Esophagus (tissue), 2 donors: ENCODE measurements around the gene SSUH2. TPM values are rescaled to one million over a fixed set of nuclear protein-coding genes. Genes with fewer than 3 reads are reported as not detected.
"Not testable (repeated sequence)": the region's sequence is repeated elsewhere in the genome, so short reads cannot be mapped to it uniquely, and the experiment has no call there.

Experiments
- H3K27ac ChIP-seq, 2 donors: one replicate each; pipeline ENCODE4 v1.5.1; 2013; ENCODE audit warnings: low read depth in 2 of 2, mild to moderate bottlenecking in 2 of 2, inconsistent platforms in 1 of 2, low read length in 1 of 2, moderate library complexity in 1 of 2
- H3K27me3 ChIP-seq, 2 donors: one replicate each; pipeline ENCODE4 v1.6.1; 2013; ENCODE audit warnings: low read length in 2 of 2, control low read depth in 1 of 2, mild to moderate bottlenecking in 1 of 2; ENCODE audit not compliant: insufficient read depth in 2 of 2, control insufficient read depth in 1 of 2
- H3K36me3 ChIP-seq, 2 donors: one replicate each; pipeline ENCODE4 v1.6.1; 2013; ENCODE audit warnings: low read length in 1 of 2; ENCODE audit not compliant: control insufficient read depth in 2 of 2, insufficient read depth in 2 of 2
- H3K4me1 ChIP-seq, 2 donors: one replicate each; pipeline ENCODE4 v1.6.1; 2013; ENCODE audit warnings: low read length in 1 of 2; ENCODE audit not compliant: control insufficient read depth in 2 of 2, insufficient read depth in 2 of 2
- H3K4me3 ChIP-seq, 2 donors: one replicate each; pipeline ENCODE4 v1.5.1; 2013; ENCODE audit warnings: low read length in 2 of 2, mild to moderate bottlenecking in 2 of 2, low read depth in 1 of 2, moderate library complexity in 1 of 2
- H3K9me3 ChIP-seq, 2 donors: one replicate each; pipeline ENCODE4 v1.6.1; 2013; ENCODE audit warnings: mild to moderate bottlenecking in 2 of 2, low read depth in 1 of 2, low read length in 1 of 2, moderate library complexity in 1 of 2; ENCODE audit not compliant: control insufficient read depth in 2 of 2, insufficient read depth in 1 of 2
- WGBS, 2 donors: extraction: QIAGEN DNeasy Blood & Tissue Kit; methylation state at CpG; one replicate each; pipeline ENCODE4 v1.1.7; 2013; 5-methylcytosine and 5-hydroxymethylcytosine counted together
- polyA plus RNA-seq, 2 donors: library from polyadenylated mRNA; stranded (reverse); fragments of 200-250 nt; gene quantifications; one replicate each; pipeline ENCODE4 v1.2.3, GENCODE V29; 2013
- donor health status: healthy with polysubstance abuse.
- donor health status: Bipolar disorder and iron deficiency.

Gene SSUH2
- polyA plus RNA-seq, 2 donors = 0.22 to 0.51 TPM

DNA sequence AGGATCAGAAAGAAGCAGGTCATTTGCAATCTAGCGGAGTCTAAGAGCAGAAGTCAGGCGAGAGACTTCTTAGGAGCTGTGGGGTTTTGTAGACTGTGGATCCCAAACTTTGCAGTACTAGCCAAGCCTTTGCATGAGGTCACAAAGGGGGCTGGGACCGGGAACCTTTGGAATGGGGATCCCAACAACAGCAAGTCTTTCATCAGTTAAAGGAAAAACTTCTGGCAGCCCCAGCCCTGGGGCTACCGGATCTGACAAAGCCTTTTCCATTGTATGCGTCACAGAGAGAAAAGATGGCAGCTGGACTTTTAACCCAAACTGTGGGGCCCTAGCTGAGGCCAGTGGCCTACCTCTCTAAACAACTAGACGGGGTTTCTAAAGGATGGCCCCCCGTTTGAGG, 31.0 kb upstream of the SSUH2 start:
- H3K36me3 ChIP-seq, H3K4me1 ChIP-seq, H3K27ac ChIP-seq, H3K9me3 ChIP-seq, H3K4me3 ChIP-seq, H3K27me3 ChIP-seq: not testable (repeated sequence)
- 77 to 83% methylated on average over 7 of the region's 7 CpGs for WGBS, 2 donors

DNA sequence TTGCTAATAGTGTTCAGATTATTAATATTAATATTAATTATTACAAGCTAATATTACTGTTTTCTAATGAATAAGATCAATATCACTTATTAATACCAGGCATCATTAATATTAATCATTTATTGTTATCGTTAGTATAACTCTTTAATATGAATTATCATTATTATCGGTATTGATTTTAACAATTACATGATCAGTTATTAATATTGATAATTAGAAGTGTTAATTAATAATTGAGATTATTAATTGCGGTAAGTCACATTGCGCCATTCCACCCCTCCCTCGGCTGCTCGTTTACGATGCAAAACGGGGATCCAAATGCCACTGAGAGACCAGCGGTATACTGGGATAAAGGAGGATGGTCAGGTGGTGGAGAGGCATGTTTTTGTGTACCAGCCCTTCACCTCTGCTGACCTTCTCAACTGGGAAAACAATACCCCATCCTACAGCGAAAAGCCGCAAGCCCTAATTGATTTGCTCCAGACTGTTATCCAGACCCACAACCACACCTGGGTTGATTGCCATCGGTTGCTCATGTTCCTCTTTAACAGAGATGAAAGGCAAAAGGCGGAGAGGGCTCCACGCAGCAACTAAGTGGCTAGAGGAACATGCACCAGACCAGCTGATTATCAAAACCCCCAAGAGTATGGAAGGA, 28.6 kb upstream of the SSUH2 start:
- Histone ChIP-seq H3K4me1 (no peaks in the 10 kb centered on the region), H3K36me3 (no peaks in the 10 kb centered on the region), H3K4me3 (no peak overlapping the region), H3K27ac (no peak overlapping the region), H3K9me3 (no peaks in the 10 kb centered on the region), H3K27me3 (no peaks in the 10 kb centered on the region)
- WGBS, 2 donors = 86 to 91% methylated on average over 14 of the region's 14 CpGs

DNA sequence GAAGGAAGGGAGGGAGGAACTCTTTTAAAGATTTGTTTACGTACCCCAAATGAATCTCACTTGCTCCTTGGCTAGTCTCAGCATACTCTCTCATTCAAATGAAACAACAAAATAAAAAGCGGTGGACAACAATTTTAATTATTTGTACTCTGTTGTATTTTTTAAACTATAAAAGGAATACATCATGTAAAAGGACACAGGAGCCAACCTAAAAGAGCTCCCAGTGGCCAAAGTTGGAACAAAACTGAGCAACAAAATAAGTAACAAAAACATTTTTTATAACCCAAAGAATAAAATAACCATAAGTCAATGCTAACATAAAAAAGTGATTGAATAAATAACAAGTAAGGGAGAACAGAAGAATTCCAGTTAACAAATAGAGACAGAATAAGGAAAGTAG, 24.4 kb upstream of the SSUH2 start:
- no peaks in the 10 kb centered on the region for H3K9me3 ChIP-seq
- no peaks in the 10 kb centered on the region for H3K27me3 ChIP-seq
- H3K36me3 ChIP-seq = no peaks in the 10 kb centered on the region
- no peak overlapping the region for H3K27ac ChIP-seq
- no peak overlapping the region for H3K4me3 ChIP-seq
- 74 to 81% methylated on average over 2 of the region's 2 CpGs for WGBS, 2 donors
- no peaks in the 10 kb centered on the region for H3K4me1 ChIP-seq

DNA sequence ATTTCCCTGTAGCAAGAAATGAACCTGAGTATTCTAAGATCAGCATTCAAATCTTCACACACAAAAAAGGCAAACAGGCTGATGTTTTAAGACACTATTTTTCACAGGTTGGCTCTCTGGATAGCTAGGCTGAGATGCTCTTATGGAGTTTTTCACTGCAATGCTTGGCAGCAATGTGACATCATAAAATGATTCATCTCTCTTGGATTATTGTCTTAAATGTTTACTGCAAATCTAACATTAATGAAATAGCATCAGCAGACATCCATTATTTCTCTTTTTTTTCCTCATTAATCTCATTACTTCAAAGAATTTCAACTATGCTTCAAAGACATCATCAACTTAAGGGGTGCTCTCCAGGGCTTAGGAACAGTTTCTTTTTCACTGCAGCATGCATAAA, 23.6 kb upstream of the SSUH2 start:
- H3K36me3 ChIP-seq = no peaks in the 10 kb centered on the region
- H3K9me3 ChIP-seq = no peaks in the 10 kb centered on the region
- H3K27me3 ChIP-seq = no peaks in the 10 kb centered on the region
- no peak overlapping the region for H3K27ac ChIP-seq
- H3K4me3 ChIP-seq = no peak overlapping the region
- H3K4me1 ChIP-seq = no peaks in the 10 kb centered on the region

DNA sequence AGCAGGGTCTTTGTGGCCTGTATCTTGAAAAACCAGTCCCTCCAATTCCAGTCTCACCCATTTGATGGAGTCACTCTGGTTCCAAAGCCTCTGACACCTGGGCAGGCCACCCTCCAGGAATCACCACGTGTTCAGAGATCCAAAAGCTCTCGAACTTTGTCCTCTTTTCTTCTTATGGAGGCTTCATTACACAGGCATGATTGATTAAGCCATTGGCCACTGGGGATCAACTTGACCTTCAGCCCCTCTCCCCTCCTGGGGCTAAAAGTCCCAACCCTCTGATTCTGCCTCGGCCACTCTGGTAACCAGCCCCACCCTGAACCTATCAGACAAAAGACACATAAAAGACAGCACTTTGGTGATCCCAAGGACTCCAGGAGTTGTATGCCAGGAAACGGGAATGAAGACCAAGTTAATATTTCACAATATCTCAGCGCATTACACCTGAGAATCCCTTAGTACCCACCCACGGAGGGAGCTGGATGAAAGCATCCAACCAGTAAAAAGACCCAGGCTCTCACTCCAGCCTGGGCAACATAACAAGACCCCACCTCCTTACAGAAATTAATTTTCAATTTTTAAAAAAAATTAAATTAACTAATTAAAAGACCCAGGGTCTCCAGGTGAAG, 23.0 kb upstream of the SSUH2 start:
- no peaks in the 10 kb centered on the region for H3K27me3 ChIP-seq
- no peaks in the 10 kb centered on the region for H3K9me3 ChIP-seq
- WGBS, 2 donors = 69 to 80% methylated on average over 6 of the region's 6 CpGs
- H3K4me1 ChIP-seq = no peaks in the 10 kb centered on the region
- H3K27ac ChIP-seq = no peak overlapping the region
- H3K4me3 ChIP-seq = no peak overlapping the region
- H3K36me3 ChIP-seq = no peaks in the 10 kb centered on the region

DNA sequence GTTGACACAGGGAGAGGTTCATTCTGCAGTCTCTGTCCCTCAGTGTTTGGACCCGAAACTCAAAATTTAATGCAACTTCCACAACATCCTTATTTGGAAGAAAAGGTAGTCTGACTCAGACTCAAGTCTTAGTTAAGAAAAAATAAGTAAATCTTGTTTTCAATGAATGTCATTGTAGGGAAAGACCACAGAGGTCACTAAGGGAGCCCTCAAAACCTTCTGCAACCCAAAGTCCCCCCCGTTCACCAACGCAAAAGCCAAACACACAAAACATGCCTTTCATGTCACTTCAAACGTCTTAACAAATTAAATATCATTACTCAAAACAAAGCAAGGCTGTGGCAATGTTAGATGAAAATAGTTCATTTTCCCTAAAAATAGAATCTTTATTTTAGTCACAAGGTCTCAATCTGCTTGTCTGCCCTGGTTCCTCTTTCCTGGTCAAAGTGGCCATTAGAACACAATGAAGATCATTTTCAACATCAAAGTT, 20.9 kb upstream of the SSUH2 start:
- H3K27me3 ChIP-seq = no peaks in the 10 kb centered on the region
- WGBS, 2 donors = 44 to 59% methylated on average over 4 of the region's 4 CpGs
- H3K36me3 ChIP-seq = no peaks in the 10 kb centered on the region
- H3K4me1 ChIP-seq = no peaks in the 10 kb centered on the region
- no peak overlapping the region for H3K27ac ChIP-seq
- no peaks in the 10 kb centered on the region for H3K9me3 ChIP-seq
- H3K4me3 ChIP-seq = no peak overlapping the region

DNA sequence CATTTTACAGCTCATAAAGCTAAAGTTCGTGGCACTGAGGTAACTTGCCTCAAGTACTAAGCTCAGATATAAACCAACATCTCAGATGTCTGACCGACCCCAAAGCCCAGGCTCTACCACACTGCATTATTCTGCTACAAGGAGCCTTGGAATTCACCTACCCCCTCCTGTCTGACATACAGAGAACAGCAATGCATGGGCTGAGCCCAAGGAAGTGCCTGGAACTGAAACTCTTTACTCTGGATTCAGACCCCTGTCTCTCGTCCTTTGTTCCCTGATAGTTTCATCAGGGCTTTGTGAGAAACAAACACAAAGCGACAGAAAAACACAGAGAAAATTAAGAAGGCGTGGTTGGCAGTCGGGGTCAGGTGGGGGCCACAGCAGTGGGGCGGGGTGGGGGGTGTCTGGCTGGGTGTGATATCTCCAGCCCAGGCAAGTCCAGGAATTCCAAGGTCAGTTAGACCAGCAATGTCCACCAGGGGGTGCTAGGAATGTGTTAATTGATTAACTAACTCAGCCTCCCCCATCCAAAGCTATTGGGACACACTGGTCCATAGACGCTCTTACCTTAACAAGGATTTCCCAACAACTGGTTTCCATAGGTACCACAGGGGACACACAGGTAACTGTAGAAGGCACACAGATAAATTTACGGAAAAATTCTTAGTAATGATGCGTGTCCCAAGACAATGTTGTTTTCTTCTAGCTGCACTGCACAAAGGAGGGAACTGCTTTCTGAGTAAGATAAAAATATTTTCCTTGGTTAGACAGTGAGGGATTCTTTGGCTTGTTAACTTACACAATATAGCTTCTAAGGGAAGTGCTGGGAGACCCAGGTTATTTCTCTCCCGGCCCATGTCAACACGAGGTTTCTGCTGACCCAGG, 18.8 kb upstream of the SSUH2 start:
- Histone ChIP-seq H3K27me3 (no peaks in the 10 kb centered on the region), H3K36me3 (no peaks in the 10 kb centered on the region), H3K27ac (no peak overlapping the region), H3K4me3 (no peak overlapping the region), H3K4me1 (no peaks in the 10 kb centered on the region), H3K9me3 (no peaks in the 10 kb centered on the region)
- 53 to 58% methylated on average over 12 of the region's 12 CpGs for WGBS, 2 donors

DNA sequence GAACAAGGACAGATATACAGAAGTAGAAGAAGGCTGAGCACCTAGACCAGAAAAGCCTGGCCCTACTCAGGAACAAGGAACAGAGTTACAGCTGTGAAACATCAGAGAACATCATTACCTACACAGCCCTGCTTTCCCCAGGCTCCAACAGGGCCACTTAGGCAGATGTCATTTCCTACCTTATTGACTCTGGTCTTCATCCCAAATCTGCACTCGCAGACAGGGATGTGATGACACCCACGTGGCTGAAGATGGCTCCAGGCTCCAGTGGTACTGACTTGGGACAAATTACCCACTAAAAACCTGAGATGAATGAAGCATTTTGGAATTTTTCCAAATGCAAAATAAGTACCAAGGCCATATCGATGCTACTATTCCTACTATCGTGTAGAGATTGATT, 18.0 kb upstream of the SSUH2 start:
- Histone ChIP-seq H3K36me3 (no peaks in the 10 kb centered on the region), H3K27ac (no peak overlapping the region)
- 62 to 65% methylated on average over 4 of the region's 4 CpGs for WGBS, 2 donors

DNA sequence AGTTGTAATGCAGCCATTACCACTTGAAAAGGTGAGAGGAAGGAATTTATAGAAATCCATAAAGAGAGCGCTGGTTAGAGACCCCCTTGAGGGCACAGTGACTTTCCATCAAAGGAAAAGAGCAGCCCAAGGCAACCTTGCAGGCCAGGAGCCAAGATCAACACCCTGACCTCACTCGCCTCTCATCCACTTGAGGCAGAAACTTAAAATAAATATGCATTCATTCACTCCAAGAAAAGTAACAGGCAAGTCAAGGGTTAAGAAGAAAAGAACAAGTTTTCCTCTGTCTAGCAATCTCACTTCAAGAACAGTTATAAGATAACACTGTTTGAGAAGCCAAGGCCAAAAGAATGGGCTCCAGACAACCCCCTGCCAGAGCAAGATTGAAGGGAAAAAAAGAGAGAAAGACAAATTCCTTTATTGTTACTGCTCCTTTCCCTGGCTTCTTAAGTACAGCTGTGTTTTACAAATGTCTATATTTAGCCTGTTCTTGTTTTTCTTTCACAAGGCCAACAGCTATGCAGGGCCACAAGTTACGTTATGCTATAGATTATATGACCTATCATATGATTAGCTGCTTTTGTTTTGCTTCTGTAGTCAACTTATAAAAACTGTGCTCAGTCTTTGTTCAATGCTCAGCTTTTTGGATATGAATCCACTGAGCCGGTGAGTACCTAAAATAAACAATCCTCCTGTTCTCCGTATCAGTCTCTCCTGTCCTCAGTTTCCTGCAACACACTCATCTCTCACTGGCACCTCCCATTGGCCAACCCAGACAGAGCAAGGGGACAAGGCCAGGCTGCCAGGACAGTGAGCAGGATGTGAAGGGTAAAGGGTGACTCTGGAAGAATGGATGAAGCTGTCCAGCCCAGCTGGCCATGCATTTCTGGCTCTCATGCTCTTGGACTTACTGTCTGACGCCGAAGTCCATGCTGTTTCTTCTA, 15.8 kb upstream of the SSUH2 start:
- Histone ChIP-seq H3K27ac (no peak overlapping the region), H3K27me3 (no peaks in the 10 kb centered on the region), H3K4me1 (no peaks in the 10 kb centered on the region), H3K4me3 (no peak overlapping the region), H3K9me3 (no peaks in the 10 kb centered on the region), H3K36me3 (no peaks in the 10 kb centered on the region)
- 58 to 65% methylated on average over 7 of the region's 7 CpGs for WGBS, 2 donors

More for the DNA sequence above, 18.0 kb upstream of the SSUH2 start:
- Histone ChIP-seq H3K4me3 (no peak overlapping the region), H3K4me1 (no peaks in the 10 kb centered on the region), H3K27me3 (no peaks in the 10 kb centered on the region), H3K9me3 (no peaks in the 10 kb centered on the region)
